NCI-H69 (cell line): ENCODE measurements around the gene CILP.
A peak's percentile ranks its signal among the peaks of the same experiment; 100 is the strongest.

Source experiments
- DNase-seq: peaks from one replicate; lab custom pipeline; 2025; lab: John Stamatoyannopoulos, UW

Gene CILP

GRCh38 chr15:65226221-65226620 is 14.9 kb upstream of the CILP start:
- no peak for DNase-seq

- DNase-seq, result no peak
These were observed 12.7 kb upstream of the CILP start for GRCh38 chr15:65223996-65224395.

- DNase-seq, result no peak
These were observed 11.6 kb upstream of the CILP start for GRCh38 chr15:65222891-65223290.

DNA sequence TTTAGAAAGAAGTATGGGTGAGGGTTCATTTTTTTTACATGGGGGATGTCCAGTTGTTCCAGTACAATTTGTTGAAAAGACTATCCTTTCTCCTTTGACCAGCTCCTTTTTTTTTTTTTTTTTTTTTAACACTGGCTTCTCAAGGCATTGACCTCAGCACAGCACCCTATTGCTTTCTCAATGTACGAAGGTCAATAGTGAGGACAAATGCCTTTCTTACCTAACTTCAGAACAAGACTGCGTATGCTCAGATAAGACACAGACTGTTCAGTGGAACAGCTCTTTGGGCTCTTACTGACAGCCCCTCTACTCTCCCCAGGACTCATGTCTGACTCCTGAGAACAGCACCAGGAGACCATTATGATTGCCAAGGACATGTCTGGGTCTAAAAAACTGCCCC is 10.4 kb upstream of the CILP start:
- no peak for DNase-seq

- DNase-seq, result no peak
These were observed 7.9 kb upstream of the CILP start for GRCh38 chr15:65219137-65219536.

DNA sequence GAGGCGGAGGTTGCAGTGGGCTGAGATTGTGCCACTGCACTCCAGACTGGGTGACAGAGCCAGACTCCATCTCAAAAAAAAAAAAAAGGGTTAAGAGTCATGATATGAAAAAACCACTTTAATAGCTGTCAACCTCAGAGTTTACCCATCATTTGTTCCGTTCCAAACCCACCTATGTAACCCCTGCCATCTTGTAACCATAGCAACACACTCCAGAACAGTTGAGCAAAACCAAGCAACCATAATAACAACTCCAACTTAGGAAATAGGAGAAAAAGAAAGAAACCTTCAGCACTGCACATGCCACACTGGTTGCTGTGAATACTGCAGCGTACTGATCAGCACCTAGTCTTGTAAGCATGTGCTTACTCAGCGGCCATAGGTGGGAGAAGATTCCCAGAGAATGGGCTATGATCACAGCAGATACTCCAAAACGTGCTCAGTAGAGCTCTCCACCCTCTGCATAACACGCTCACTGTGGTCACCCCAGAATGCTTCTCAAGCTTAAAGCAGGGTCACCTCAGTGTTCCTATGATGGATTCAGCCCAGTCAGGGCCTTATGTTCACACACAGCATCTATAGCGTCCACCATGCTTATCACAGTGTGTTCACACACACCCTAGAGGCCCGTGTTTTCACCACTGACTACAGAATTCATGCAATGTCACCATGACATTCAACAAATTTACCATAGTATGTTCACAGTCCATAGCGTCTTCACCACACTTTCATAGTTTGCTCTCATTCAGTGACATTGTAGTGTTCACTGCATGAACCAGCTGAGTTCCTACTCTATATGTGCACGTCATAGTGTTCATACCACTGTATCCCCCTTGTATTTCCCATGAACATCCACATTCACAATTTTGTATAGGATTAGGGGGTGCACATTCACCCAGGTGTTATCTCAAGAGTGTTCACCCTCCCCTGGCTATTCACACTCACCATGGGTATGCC is 6.5 kb upstream of the CILP start:
- DNase-seq, result no peak

GRCh38 chr15:65215496-65215895 is 4.2 kb upstream of the CILP start:
- no peak for DNase-seq

GRCh38 chr15:65214010-65214409 is 2.7 kb upstream of the CILP start:
- DNase-seq, result no peak

- no peak for DNase-seq
These were observed 2.0 kb upstream of the CILP start for GRCh38 chr15:65213241-65213640.

DNA sequence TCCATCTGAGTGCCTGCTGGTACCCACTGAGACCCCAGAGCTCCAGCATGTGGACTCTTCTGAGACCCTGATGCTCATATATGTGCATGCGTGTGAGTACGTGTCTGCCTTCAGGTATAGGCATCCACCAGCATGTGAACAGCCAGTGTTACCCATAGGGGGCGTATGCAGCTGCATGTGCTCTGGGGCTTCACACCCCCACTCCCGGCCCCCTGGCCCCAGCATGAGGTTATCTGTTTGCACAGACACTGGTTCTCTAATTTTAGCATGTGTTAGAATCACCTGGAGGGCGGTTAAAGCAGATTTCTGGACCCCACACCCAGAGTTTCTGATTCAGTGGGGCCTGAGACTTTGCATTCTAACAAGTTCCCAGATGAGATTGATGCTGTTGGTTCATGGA is 824 bp upstream of the CILP start:
- DNase-seq, result peak; percentile 67

- peak; percentile 84 for DNase-seq
These were observed 259 bp upstream of the CILP start for GRCh38 chr15:65211482-65211982.

- DNase-seq, result no peak
These were observed 1.3 kb downstream of the CILP start for GRCh38 chr15:65209701-65210643.

DNA sequence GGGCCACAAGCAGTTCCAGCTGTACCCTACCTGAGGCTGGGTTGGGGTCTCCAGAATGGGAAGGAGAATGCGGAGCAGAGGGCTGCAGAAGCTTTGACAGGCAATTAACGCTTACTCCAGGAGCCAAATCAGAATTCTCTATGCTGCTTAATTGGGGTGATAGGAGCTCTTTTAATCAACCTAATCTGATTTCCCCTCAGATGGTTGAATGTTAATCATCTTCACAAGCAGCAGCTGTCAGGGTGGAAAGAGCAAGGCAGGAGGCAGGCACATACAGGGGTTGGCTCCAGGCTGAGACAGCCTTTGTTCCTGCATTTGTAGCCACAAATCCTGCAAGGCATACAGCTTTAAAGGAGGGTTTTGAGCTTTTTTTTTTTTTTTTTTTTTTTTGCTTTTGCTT is 2.6 kb downstream of the CILP start:
- no peak for DNase-seq

GRCh38 chr15:65207280-65207840 is 3.9 kb downstream of the CILP start:
- no peak for DNase-seq

GRCh38 chr15:65206750-65207149 is 4.5 kb downstream of the CILP start:
- no peak for DNase-seq

GRCh38 chr15:65204931-65205660 is 6.2 kb downstream of the CILP start:
- no peak for DNase-seq

GRCh38 chr15:65204236-65204930 is 6.9 kb downstream of the CILP start:
- no peak for DNase-seq

- peak; percentile 15 for DNase-seq
These were observed 9.4 kb downstream of the CILP start for GRCh38 chr15:65201918-65202317.

- no peak for DNase-seq
These were observed 12.7 kb downstream of the CILP start for GRCh38 chr15:65198571-65198970.

- no peak for DNase-seq
These were observed 14.0 kb downstream of the CILP start for GRCh38 chr15:65197337-65197645.
